ENCODE measurements around the gene GFI1B.
A peak's percentile ranks its signal among the peaks of the same experiment; 100 is the strongest.
"Not testable (repeated sequence)": the region's sequence is repeated elsewhere in the genome, so short reads cannot be mapped to it uniquely, and the experiment has no call there.

GFI1B gene

DNA sequence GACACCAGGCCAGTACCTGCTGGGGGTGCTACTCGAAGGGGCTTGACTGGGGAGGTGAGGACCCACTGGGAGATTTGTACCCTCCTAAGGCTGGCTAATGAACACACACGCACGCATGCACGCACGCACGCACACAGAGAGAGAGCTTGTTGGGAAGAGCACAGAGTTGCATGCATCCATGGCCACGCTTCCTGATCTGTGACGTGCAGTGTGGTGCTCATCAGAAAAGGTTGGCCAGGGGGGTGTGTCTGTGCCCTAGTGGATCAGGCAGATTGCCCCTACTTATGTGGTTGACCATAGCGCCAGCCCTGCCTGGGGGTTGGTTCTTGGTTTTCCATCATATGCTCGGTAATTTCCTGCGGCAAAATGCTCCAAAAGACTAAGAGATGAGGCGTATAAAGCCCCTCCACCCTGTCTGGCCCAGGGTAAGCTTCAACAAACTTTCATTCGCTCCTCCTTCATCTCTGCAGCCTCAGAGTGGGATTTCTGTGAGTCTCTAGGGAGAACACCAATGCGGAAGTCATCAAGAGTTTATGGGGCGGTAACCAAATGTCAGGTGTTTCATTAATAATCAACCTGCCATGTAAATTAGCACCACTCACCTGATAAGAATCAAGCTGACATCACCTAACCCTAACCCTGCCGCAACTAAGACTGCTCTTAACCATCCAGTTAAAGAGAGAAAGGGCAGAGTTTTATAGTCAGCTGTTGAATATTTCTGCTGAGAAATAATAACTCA, 8.0 kb upstream of the GFI1B start:
- no peak for DNase-seq

DNA sequence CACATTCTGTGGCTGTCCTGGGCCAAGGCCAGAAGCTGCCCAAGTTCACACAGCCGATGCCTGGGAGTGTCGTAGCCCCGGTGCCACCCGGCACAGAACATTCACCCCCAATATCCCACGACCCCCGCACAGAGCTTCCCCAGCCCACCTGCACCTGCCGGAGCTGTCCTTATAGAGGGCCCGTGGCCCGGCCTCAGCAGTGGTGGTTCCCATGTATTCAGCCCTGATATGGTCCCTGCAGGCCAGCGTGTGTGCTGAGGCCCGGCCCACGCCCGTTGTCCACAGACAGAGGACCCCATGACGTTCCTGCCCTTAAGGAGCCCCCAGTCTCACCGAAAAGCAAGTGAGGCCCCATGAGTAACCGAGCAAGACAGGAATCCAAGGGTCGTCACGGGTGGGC, 5.3 kb upstream of the GFI1B start:
- DNase-seq = no peak

DNA sequence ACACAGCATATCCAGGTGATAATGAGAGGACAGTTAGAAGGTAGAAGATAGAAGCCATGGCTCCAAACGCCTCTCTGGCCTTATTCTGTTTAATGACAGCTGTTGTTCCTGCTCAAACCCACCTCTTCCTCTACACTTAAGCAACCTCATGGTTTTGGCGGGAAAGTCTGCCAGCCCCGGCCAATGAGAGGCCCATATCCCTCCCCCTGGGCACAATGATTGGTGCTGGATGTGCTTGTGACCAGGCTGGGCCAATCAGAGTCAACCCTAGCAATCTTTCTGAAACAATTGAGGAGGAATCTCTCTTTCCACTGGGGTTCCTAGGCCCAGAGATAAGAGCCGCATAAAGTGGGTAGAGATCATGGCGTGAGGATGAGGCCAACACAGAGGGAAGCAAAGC, 4.8 kb upstream of the GFI1B start:
- peak; percentile 40 for DNase-seq

DNA sequence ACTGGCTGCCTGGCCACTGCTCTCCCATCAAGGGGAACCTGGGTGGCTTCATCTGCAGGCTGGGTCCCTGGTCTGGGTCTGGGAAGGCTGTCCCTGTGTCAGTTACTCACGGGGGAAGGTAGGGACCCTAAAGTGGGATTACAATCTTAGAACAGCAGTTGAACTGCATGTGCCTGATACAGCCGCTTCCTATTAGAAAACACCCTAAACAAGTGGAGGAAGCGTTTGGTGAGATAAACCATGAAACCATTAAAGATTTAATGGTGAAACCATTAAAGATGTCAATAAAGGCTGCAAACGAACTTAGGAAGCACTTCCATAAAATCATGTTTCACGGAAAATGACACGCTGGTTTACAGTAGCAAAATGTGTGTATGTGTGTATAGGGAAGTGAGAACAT, 2.5 kb upstream of the GFI1B start:
- no peak for DNase-seq

DNA sequence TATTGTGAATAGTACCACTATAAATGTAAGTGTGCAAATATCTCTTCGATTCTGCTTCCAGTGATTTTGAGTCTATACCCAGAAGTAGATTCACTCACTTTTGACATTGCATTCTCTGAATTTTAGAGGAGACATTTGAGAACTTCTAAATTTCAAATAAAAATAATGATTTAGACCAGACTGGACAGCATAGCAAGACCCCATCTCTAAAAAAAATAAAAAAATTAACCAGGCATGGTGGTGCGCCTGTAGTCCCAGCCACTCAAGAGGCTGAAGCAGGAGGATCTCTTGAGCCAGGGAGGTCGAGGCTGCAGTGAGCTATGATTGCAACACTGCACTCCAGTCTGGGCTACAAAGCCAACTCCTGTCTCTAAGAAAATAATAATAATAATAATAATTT, 1.9 kb upstream of the GFI1B start:
- DNase-seq = no peak

DNA sequence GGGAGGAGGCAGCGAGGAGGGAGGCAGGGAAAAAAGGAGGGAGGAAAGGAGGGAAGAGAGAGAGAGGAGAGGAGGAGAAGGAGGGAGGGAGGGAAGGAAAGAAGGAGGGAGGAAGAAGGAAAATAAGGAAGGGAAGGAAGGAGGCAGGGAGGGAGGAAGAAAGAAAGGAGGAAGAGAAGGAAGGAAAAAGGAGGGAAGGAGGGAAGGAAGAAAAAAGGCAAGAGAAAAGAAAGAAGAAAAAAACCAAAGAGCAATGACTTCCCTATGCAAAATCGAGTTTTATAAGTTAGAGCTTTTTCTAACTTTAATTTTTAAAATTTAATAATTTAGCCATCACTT, 413 bp upstream of the GFI1B start:
- DNase-seq = no peak

DNA sequence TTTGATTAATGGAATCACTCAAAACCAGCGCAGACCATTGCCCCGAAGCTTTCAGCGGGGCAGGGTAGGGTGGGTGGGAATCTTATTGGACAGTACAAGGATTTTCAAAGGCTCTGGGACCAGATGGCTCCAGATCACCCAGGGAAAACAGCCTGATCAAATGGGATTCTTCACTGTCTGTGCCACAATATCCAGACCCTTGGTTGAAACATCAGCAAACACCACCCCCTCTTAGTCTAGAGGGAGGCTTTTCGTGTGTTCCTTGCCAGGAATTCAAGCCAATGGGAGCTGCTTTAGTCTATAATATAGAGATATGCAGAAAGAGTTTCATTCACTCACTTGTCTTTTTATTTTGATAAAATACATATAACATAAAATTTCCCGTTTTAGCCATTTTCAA, 1.7 kb downstream of the GFI1B start:
- DNase-seq = no peak

DNA sequence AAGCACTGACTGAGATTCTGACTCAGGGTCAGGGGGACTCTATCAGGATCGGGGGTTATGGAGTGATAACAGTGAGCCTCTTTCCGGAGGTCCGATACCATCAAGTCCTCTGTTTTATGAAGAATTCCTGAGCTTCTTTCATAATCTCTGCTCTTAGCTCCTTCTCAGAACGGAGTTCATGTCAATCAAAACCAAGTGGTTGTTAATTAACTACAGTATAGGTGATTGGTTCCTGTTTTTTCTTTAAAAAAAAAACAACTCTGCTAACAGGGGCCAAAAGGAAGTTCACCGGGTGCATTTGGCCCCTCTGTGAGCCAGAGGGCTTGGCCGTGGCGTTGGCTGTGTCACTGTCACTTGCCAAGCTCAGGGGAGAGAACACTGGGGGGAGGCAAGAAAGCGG, 4.0 kb downstream of the GFI1B start:
- DNase-seq = no peak

DNA sequence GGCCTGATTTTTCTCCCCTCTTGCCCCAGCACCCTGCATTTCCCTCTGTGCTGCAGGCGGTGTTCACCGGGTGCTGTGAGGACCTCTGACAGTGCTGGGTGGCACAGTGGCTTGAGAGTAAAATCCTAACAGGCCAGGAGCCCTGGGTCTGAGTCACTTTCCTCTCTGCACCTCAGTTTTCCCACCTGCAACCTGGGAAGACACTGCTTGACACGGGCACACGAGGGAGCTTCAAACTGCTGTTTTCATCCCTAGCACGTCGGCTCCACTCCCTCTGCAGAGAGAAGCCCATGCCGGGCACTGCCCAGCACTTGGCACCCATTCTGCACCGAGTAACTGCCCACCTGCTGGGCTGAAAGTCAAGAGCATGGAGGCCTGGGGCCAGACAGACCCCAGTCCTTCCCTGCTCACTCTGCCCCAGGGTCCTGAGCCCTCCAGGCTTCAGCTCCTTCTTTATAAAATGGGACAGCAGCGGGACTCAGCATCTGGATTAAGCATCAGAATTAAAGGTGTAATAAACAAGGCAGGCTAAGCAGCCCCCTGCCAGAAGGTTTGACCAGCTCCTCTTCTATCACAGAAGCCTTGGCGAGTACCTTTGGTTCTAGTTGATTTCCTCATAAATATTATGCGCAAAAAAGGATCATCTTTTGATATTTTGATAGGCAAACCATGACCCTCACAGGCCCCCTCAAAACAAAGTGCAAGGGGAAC, 5.2 kb downstream of the GFI1B start:
- no peak for DNase-seq

DNA sequence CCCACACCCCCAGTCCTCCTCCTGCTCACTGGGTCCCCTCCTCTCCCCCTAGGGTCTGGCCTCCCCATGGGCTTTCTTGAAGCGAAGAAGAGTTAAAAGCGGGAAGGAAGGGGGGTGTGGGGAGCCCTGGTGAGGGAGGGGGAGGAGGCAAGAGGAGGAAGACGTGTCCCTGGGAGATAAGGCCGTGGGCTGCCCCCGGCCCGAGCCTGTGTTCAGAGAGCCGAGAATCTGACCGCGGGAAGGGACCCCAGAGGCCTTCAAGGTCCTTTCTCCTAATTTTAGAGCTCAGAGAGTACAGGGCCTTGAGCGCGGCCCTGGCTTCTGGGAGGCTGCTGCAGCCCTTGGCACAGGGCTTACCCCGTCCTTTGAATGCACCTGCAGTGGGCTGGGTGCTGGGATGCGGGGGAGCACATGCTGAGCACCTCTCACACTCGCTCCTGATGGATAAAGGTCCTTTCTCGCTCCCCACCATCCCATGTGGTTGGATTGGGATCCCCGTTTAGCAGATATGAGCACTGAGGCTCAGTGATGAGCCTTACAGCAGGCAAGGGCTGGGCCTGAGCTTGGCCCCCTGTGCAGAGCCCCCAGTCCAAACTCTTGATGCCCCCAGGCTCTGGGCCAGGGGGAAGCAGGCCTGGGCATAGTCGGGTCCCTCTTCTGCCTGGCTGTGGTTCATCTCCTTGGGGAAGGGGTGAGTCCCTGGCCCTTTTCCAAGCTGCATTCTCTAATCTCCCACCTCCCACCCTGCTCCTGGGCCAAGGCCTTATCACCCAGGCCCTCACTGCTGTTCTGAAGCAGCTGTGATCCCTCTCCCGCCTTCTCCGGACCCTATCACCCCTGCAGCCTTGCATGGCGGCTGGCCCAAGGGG, 5.9 kb downstream of the GFI1B start:
- no peak for DNase-seq

DNA sequence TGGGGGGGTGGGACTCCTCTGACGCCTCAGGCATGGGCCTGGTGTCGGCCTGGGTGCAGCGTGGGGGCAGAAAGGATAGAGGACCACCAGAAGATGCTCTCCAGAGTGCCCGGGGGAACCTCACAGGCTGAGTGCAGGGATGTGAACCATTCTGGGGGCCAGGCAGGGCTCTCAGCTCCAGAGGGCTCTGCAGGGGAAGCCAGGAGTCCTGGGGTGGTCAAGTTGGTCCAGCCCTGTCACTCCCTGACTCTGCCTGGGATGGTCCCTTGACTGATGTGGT, 6.5 kb downstream of the GFI1B start:
- no peak for DNase-seq

DNA sequence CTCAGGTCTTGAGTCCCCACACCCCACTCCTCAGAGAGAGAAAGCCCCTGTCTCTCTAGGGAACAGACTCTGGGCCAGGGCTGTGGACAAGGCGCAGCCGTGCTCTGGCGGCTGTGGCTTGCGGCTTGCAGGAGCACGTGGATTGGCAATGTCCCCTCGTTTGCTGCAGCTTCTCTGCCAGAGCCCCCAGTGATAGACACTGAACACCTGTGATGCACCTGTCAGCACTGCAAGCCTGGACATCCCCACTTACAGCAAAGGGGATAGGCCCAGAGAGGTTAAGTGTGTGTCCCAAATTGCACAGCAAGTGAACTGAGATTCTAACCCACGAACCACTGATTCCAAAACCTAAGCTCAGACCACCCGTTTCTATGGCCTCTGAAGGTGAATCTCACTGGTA, 7.0 kb downstream of the GFI1B start:
- no peak for DNase-seq

DNA sequence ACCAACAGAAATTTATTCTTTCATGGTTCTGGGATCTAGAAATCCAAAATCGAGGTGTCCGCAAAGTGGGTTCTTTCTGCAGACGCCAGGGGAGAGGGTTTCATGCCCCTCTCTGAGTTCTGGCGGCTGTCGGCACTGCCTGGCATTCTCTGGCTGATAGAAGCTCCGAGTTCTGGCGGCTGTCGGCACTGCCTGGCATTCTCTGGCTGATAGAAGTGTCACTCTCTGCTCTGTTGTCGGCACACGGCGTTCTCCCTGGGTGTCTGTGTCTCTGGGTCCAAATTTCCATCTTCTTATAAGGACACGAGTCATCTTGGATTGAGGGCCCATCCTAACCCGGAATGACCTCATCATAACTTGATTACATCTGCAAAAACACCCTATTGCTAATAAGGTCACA, 7.6 kb downstream of the GFI1B start:
- no peak for DNase-seq

DNA sequence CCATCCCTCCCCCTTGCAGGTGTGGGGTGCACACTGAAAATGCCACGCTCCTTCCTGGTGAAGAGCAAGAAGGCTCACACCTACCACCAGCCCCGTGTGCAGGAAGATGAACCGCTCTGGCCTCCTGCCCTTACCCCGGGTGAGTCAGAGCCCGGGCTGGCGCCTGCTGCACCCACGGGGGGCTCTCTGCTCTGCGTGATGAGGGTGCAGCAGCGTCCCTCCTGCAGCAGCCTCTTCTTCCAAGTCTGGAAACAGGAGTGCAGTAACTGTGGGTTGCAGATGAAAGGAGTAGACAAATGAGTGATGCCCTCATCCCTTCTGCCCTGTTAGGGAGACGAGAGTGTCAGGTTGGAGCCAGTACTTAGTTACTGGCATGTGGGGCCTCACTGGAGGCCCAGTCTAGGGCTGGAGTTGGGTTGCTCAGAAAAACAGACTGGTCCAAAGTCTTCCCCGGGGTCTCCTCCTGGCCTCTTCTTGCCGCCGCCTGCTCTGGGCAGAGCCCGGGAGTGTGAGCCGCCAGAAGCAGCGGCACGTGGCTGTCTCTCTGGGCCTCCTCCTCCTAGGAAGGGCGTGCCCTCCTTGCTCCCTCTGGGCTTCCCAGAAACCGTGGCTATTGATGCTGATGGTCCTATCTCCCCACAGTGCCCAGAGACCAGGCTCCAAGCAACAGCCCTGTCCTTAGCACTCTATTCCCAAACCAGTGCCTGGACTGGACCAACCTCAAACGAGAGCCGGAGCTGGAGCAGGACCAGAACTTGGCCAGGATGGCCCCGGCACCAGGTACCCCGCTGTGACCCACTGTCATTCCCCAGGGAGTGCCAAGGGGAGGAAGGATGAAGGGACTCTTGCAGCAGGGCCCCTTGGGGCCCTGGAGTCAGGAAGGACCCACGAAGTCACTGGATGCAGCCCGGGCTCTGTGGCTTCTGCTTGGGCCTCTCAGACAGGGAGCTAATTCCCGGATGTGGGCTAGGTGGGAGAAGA, 8.4 kb downstream of the GFI1B start:
- peak; percentile 30 for DNase-seq

DNA sequence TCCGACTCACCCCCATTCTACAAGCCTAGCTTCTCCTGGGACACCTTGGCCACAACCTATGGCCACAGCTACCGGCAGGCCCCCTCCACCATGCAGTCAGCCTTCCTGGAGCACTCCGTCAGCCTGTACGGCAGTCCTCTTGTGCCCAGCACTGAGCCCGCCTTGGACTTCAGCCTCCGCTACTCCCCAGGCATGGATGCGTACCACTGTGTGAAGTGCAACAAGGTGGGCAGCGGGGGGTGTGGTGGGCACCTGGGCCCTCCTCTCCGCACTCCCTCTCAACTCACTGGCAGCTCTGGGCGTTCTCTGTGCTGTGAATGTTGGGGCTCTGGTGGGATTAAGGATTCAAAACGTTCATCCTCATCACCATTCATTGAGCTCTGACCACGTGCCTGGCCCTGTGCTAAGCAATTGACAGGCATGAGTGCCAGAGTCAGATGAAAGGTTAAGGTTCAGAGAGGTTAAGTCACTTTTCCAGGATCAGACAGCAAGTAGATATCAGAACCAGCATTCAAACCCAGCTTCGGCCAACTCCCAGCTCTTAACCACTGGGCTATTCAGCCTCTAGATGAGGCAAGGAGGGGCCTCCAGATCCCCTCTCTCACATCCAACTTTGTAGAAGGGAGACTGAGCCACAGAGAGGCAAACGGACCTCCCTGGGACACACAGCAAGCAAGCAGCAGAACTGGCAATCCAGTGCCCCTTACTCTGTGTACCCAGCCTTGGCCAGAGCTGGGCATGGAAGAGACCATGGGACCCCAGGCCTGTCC, 9.9 kb downstream of the GFI1B start:
- DNase-seq = no peak

DNA sequence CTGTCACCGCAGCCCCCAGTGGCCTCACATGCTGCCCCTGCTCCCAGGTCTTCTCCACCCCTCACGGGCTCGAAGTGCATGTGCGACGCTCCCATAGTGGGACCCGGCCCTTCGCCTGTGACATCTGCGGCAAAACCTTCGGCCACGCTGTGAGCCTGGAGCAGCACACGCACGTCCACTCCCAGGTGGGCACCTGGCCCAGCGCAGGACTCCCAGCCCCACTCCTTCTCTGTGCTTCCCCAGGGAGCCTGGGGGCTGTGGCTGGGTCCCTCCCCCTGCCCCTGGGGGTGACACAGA, 10.5 kb downstream of the GFI1B start:
- DNase-seq = no peak

DNA sequence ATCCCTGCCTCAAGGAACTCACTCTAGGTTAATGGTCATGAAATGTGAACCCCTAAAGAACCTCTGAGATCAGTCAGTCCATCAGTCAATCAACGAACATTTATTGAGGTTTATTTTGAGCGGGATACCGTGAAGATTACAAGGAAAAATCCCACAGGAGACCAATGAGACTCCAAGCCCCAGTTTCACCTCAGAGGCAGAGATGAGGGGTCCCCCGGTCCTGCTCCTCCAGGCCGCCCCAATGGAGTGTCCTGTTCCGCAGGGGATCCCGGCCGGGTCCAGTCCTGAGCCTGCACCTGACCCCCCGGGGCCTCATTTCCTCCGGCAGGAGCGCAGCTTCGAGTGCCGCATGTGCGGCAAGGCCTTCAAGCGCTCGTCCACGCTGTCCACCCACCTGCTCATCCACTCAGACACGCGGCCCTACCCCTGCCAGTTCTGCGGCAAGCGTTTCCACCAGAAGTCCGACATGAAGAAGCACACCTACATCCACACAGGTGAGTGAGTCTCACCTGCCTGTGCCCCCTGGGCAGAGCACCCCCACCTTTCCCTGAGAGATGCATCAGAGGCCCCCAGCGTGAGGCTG, 11.0 kb downstream of the GFI1B start:
- no peak for DNase-seq

DNA sequence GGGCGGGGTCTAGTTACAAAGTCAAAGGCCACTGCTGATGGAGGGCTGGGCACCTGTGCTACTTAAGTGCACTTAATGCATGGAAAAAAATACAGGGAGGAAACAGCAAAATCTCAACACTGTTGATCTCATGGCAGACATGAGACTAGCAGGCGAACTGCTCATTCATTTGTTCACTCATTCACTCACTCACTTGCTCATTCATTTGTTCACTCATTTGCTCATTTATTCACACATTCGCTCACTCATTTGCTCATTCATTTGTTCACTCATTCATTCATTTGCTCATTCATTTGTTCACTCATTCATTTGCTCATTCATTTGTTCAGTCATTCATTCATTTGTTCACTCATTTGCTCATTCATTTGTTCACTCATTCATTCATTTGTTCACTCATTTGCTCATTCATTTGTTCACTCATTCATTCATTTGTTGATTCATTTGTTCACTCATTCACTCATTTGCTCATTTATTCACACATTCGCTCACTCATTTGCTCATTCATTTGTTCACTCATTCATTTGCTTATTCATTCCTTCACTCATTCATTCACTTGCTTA, 11.6 kb downstream of the GFI1B start:
- not testable (repeated sequence) for DNase-seq

DNA sequence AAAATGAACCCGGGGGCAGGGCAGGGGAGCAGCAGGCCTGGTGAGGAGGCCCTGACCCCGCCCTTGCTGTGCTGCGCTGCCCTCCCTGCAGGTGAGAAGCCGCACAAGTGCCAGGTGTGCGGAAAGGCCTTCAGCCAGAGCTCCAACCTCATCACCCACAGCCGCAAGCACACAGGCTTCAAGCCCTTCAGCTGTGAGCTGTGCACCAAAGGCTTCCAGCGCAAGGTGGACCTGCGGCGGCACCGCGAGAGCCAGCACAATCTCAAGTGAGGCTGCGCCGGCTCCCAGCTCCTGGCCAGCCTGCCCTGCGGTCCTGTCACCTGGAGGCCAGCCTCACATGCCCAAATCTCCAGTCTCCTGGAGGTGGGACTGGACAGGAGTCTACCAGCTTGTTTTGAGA, 12.3 kb downstream of the GFI1B start:
- no peak for DNase-seq

DNA sequence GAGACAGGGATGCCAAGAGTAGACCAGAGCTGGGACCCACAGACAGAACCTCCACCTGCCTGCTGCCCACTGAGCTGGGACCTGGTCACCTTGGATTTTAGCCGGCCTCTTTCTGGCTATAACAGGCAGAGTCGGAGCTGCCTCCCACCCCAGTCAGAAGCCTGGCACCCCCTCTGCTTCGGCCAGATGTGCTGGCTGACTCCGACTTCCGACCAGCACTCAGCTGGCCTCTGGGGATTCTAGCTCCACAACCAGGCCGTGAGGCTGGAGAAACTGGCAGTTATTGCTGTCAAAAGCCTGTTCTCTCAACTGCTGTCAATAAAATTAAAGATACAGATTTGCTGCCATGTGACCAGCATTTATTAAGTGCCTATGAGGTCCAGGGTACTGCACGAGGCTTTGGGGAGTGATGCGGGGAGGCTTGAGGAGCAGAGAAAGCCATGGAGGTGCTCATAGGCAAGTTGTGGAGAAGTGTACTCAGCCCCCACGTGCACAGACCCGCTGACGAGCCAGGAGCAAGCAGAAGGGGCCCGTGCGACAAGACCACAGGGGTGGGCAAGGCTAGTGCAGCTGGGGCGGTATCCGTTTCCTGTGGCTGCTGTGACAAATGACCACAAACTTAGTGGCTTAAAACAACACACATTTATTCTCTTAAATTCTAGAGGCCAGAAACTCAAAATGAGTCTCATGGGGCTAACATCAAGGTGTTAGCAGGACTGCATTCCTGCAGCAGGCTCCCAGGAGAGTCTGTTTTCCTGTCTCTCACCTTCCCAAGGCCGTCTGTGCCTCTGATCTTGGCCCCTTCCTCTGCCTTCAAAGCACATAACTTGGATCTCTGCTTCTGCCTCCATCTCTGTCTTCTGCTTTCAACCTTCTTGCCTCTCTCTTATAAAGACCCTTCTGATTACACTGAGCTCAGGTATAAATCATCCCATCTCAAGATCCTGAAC, 13.1 kb downstream of the GFI1B start:
- no peak for DNase-seq

Data from EL (cell line).